ENCODE results near the gene PTDSS2. TPM values are rescaled to one million over a fixed set of nuclear protein-coding genes. Genes with fewer than 3 reads are reported as not detected.

Gene PTDSS2
- total RNA-seq: 46.3 TPM

GRCh38 chr11:449889-450808 is at the start of gene PTDSS2:
Gene PTDSS2 (plus strand): TSS chr11:450279. CDS start chr11:450456, 177 bp downstream.

GRCh38 chr11:441418-442274 is 8.4 kb upstream of the PTDSS2 start, which contains the start of gene ANO9:
Gene ANO9 (minus strand): TSS chr11:442011. CDS start chr11:441926, 85 bp downstream.

GRCh38 chr11:506995-507726 is 57.1 kb downstream of the PTDSS2 start, which contains the start of gene RNH1:
Gene RNH1 (minus strand): TSS chr11:507242. CDS start chr11:502162, 5,080 bp downstream.

DNA sequence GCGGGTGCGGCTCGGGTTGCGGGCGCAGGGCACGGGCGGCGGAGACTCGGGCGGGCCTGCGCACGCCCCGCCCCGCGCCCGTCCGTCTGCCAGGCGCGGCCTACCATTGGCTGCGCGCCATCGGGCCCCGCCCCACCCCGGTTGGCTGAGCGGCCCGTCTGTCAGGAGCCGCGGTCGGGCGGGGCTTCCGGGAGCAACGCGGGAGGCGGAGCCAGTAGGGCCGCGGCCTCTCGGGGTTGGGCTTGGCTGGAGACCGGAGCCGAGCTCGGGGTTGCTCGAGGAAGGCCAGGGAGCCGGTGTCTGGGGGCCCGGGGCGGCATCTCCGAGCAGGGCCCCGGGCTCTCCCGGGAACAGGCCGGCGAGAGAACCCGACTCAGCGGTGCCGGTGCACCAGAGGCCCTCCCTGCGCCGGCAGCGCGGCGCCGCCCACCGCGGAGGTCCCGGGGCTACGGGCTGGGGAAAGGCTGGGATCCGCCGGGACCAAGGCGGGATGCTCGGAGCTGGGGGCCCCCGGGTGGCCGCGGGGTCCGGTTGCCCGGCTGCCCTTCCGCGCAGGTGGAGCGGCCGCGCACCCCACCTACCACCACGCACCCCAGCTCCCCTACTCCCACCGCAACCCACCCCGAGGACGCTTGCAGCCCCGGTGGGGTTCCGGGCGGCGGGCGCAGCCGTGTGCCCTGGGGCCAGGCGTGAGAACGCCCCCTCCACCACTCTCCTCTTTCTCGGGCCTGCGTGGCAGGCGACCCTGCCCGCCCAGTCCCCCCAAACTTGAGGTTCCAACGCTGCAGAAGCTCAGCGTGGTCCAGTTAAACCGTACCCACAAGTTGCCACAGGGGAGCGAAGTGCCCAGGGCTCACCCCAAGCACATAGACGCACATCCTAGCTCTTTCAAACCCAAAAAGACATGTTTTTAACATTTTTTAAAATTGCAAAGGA is 85.7 kb downstream of the PTDSS2 start, which contains the start of gene HRAS:
Gene HRAS (minus strand): TSS at position 58 of the 936 bp plus-strand sequence.

DNA sequence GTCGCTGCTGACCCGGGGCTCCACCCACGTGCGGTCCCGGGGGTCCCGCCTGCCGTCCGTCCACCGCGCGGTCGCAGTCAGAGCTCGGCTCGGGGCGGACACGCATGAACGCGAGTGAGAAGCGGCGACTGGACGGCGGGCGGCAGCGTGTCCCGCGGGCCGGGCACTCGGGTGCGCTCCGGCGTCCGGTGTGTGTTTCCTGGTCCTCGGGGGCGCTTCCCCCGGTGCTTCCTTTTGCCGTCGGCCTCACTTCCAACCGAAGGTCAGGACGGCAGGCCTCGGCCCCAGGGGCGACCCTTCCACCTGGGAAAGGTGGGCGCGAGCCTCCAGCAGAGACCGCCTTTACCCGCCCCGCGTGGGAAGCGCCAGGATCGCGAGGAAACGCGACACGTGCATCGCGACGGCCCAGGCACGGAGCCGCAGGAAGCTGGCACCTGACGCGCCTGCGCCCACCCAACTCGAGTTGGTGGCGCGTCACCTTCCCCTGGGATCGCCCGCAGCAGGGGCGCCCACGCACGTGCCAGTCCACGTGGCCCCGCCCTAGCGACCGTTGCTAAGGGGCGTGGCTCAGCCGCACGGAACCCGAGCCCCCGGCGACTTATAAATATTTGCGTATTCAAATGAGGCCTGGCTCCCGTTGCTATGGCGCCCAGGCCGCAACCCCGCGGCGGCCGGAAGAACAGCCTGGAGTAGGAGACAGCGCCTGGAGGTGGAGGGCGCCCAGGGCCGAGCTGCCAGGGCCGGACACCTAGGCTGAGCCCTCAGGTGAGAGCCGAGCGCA is 87.0 kb downstream of the PTDSS2 start, which contains the start of gene LRRC56:
Gene LRRC56 (plus strand): TSS at position 687 of the 781 bp plus-strand sequence. CDS start 3,158 bp downstream, outside the sequence.

Small RNAs within 50 kb of the gene (small RNA-seq; reads per million reads assigned to genes)
- not detected for gene RN7SL838P (ENCODE audit: low replicate concordance)

Other genes starting within 250 kb of the PTDSS2 start
- 11.9 TPM for gene BET1L, start 242.9 kb upstream of the PTDSS2 start, total RNA-seq
- gene RIC8A, start 242.6 kb upstream of the PTDSS2 start, total RNA-seq: 84.5 TPM
- 23.8 TPM for gene SIRT3, start 213.9 kb upstream of the PTDSS2 start, total RNA-seq
- gene PSMD13, start 213.3 kb upstream of the PTDSS2 start, total RNA-seq: 68.9 TPM
- gene NLRP6, start 171.9 kb upstream of the PTDSS2 start, total RNA-seq: not detected
- gene PGGHG, start 161.2 kb upstream of the PTDSS2 start, total RNA-seq: 2.2 TPM
- gene IFITM5, start 150.8 kb upstream of the PTDSS2 start, total RNA-seq: not detected
- gene IFITM2, start 142.5 kb upstream of the PTDSS2 start, total RNA-seq: 3.1 TPM
- gene IFITM1, start 136.2 kb upstream of the PTDSS2 start, total RNA-seq: 1.3 TPM
- gene IFITM3, start 129.4 kb upstream of the PTDSS2 start, total RNA-seq: 4.1 TPM
- gene B4GALNT4, start 80.8 kb upstream of the PTDSS2 start, total RNA-seq: 163 TPM
- not detected for gene PKP3, start 56.1 kb upstream of the PTDSS2 start, total RNA-seq
- gene SIGIRR, start 35.3 kb upstream of the PTDSS2 start, total RNA-seq: 6.6 TPM
- gene ANO9, start 8.3 kb upstream of the PTDSS2 start, total RNA-seq: not detected
- 44.4 TPM for gene RNH1, start 57.0 kb downstream of the PTDSS2 start, total RNA-seq
- 32.6 TPM for gene HRAS, start 85.3 kb downstream of the PTDSS2 start, total RNA-seq
- gene LRRC56, start 87.2 kb downstream of the PTDSS2 start, total RNA-seq: 1.9 TPM
- gene LMNTD2, start 110.5 kb downstream of the PTDSS2 start, total RNA-seq: not detected
- gene RASSF7, start 110.7 kb downstream of the PTDSS2 start, total RNA-seq: 4.4 TPM
- gene PHRF1, start 126.2 kb downstream of the PTDSS2 start, total RNA-seq: 42.6 TPM
- 4.1 TPM for gene IRF7, start 165.7 kb downstream of the PTDSS2 start, total RNA-seq
- not detected for gene CDHR5, start 174.7 kb downstream of the PTDSS2 start, total RNA-seq
- not detected for gene SCT, start 176.9 kb downstream of the PTDSS2 start, total RNA-seq
- 0.31 TPM for gene DRD4, start 187.0 kb downstream of the PTDSS2 start, total RNA-seq
- 80.8 TPM for gene DEAF1, start 244.9 kb downstream of the PTDSS2 start, total RNA-seq
- gene TMEM80, start 245.5 kb downstream of the PTDSS2 start, total RNA-seq: 14.7 TPM

Measured in parietal lobe (tissue), 2 donors.